K562 (cell line): ENCODE data around the gene SPTAN1. TPM values are rescaled to one million over a fixed set of nuclear protein-coding genes. Genes with fewer than 3 reads are reported as not detected.

ENCODE experiments used
- ARNT ChIP-seq, 2 experiments: fragments of 450-650 bp; IDR thresholded peaks; 2 replicates each; pipeline ENCODE4 v1.6.1; 2016; ENCODE audit warnings: mild to moderate bottlenecking in 1 of 2
- ELK3 ChIP-seq: fragments of 450-650 bp; formaldehyde crosslinking; IDR thresholded peaks from 2 replicates; pipeline ENCODE4 v1.4.0; 2020; ENCODE audit warnings: mild to moderate bottlenecking
- HIVEP1 ChIP-seq: fragments of 250-450 bp; sonication (Bioruptor Pico); IDR thresholded peaks from 2 replicates; pipeline ENCODE4 v1.4.0; 2020; ENCODE audit warnings: mild to moderate bottlenecking
- IRF1 ChIP-seq: sonication (generic); formaldehyde crosslinking; IDR thresholded peaks from 2 replicates; pipeline ENCODE4 v1.8.0; 2022; ENCODE audit warnings: missing genetic modification reagents, mild to moderate bottlenecking, borderline replicate concordance
- KDM5B ChIP-seq: fragments of 200-600 bp; sonication (generic); IDR thresholded peaks from 2 replicates; pipeline ENCODE4 v1.6.1; 2012; ENCODE audit warnings: low read depth, mild to moderate bottlenecking, moderate library complexity, low read length, control low read depth, inconsistent platforms; ENCODE audit not compliant: insufficient replicate concordance
- MEF2D ChIP-seq: conservative IDR thresholded peaks from 2 replicates; pipeline ENCODE4 v1.6.1; 2016; ENCODE audit warnings: low read depth, missing genetic modification characterization, missing compliant biosample characterization
- NCOA2 ChIP-seq, 2 experiments: fragments of 450-650 bp; IDR thresholded peaks; 2 replicates each; pipeline ENCODE4 v1.6.1; 2018; ENCODE audit warnings: mild to moderate bottlenecking in 2 of 2, moderate library complexity in 1 of 2; ENCODE audit not compliant: partially characterized antibody in 2 of 2
- PTTG1 ChIP-seq: fragments of 450-650 bp; IDR thresholded peaks from 2 replicates; pipeline ENCODE4 v1.6.1; 2016; ENCODE audit warnings: low read depth, mild to moderate bottlenecking, missing genetic modification characterization, missing compliant biosample characterization
- RBBP5 ChIP-seq: fragments of 200-600 bp; sonication (generic); IDR thresholded peaks from 2 replicates; pipeline ENCODE4 v1.6.1; 2012; ENCODE audit warnings: borderline replicate concordance, mild to moderate bottlenecking, low read length, control low read depth, inconsistent platforms; ENCODE audit not compliant: insufficient read depth, poor library complexity, severe bottlenecking
- RBM25 ChIP-seq: fragments of 200-400 bp; formaldehyde crosslinking; IDR thresholded peaks from 2 replicates; pipeline ENCODE4 v1.6.1; 2018; ENCODE audit warnings: low read length, low read depth, moderate library complexity; ENCODE audit not compliant: severe bottlenecking
- SOX6 ChIP-seq: fragments of 450-650 bp; IDR thresholded peaks from 2 replicates; pipeline ENCODE4 v1.6.1; 2014; ENCODE audit warnings: mild to moderate bottlenecking
- TEAD2 ChIP-seq: fragments of 450-650 bp; IDR thresholded peaks from 2 replicates; pipeline ENCODE4 v1.6.1; 2016; ENCODE audit warnings: missing genetic modification characterization, control low read depth, missing compliant biosample characterization
- ZBED1 ChIP-seq: IDR thresholded peaks from 2 replicates; pipeline ENCODE4 v1.6.1; 2014
- ZNF445 ChIP-seq: fragments of 250-450 bp; sonication (Bioruptor Pico); IDR thresholded peaks from 2 replicates; pipeline ENCODE4 v1.4.0; 2020; ENCODE audit warnings: low read depth, mild to moderate bottlenecking, moderate library complexity
- ZNF584 ChIP-seq: fragments of 200-800 bp; sonication (Bioruptor generic); IDR thresholded peaks from 2 replicates; pipeline ENCODE4 v1.6.1; 2016; ENCODE audit warnings: low read depth, mild to moderate bottlenecking, missing genetic modification characterization, missing compliant biosample characterization
- ZNF609 ChIP-seq: sonication (generic); formaldehyde crosslinking; IDR thresholded peaks from 2 replicates; pipeline ENCODE4 v1.8.1; 2023; ENCODE audit warnings: missing genetic modification reagents, mild to moderate bottlenecking, borderline replicate concordance
- ZNF764 ChIP-seq: fragments of 250-450 bp; sonication (Bioruptor Pico); IDR thresholded peaks from 2 replicates; pipeline ENCODE4 v1.4.0; 2020; ENCODE audit warnings: low read depth, mild to moderate bottlenecking, moderate library complexity
- polyA plus RNA-seq, 8 experiments: library from polyadenylated mRNA; depleted of rRNA in 4 of 8; stranded (reverse) in 5 of 8; unstranded in 3 of 8; fragments of >200 nt; fragmentation: Nextera tagmentation in 2 of 8; fragmentation: Illumina TruSeq in 1 of 8; extraction: Ambion mirVana in 2 of 8; extraction: Trizol in 1 of 8; gene quantifications; 2 replicates each; pipeline versions ENCODE4 v1.2.1 to v1.2.3, GENCODE V29; 2011 to 2014; ENCODE audit warnings: inconsistent platforms in 1 of 8, missing spikeins in 1 of 8
- total RNA-seq, 7 experiments: library from RNA; depleted of rRNA in 6 of 7; stranded (reverse); fragments of >200 nt in 6 of 7; fragmentation: Illumina TruSeq in 2 of 7; extraction: Trizol in 2 of 7; gene quantifications; 2 replicates each; pipeline versions ENCODE4 v1.2.1 to v1.2.3, GENCODE V29; 2011 to 2021; ENCODE audit warnings: low replicate concordance in 1 of 7
- TF ChIP-seq, protein P1 (sequence below): sonication (generic); formaldehyde crosslinking; IDR thresholded peaks from 2 replicates; pipeline ENCODE4 v1.8.1; 2023; ENCODE audit warnings: mild to moderate bottlenecking, missing genetic modification reagents

The SPTAN1 gene
- total and polyA plus RNA-seq, 9 of the 15 experiments (the other 6 are each of a cell fraction or from before 2014, with no cell fraction given): 1.5 to 13.5 (median 6.8) TPM

GRCh38 chr9:128552153-128552743 lies at the start of gene SPTAN1 (continued):
- TF ChIP-seq ZNF609 (no peak), ZNF764 (CRISPR knock-in tag) (no peak), NCOA2 (IDR thresholded peaks at IDR 0.05; ENCODE audit: partially characterized antibody in 2 of 2) (no peak), PTTG1 (tag) (no peak), TEAD2 (no peak), KDM5B (peak; percentile 86), ELK3 (CRISPR knock-in tag) (no peak), ARNT (IDR thresholded peaks at IDR 0.05) (no peak), ZNF445 (CRISPR knock-in tag) (no peak), ZNF584 (CRISPR knock-in tag) (peak; percentile 56; the same call in 1 of the 2 replicates), RBM25 (no peak), MEF2D (tag) (no peak), HIVEP1 (no peak), IRF1 (no peak), ZBED1 (no peak), SOX6 (no peak), RBBP5 (peak; percentile 33)
- TF ChIP-seq, protein P1, sequence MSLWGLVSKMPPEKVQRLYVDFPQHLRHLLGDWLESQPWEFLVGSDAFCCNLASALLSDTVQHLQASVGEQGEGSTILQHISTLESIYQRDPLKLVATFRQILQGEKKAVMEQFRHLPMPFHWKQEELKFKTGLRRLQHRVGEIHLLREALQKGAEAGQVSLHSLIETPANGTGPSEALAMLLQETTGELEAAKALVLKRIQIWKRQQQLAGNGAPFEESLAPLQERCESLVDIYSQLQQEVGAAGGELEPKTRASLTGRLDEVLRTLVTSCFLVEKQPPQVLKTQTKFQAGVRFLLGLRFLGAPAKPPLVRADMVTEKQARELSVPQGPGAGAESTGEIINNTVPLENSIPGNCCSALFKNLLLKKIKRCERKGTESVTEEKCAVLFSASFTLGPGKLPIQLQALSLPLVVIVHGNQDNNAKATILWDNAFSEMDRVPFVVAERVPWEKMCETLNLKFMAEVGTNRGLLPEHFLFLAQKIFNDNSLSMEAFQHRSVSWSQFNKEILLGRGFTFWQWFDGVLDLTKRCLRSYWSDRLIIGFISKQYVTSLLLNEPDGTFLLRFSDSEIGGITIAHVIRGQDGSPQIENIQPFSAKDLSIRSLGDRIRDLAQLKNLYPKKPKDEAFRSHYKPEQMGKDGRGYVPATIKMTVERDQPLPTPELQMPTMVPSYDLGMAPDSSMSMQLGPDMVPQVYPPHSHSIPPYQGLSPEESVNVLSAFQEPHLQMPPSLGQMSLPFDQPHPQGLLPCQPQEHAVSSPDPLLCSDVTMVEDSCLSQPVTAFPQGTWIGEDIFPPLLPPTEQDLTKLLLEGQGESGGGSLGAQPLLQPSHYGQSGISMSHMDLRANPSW (CRISPR knock-in tag): no peak
